HG02943 (cell line): Measurements from ENCODE around the gene PCNP.
"Not testable (repeated sequence)": the region's sequence is repeated elsewhere in the genome, so short reads cannot be mapped to it uniquely, and the experiment has no call there.

ENCODE experiments used
- ATAC-seq: cut with Tn5 transposase; IDR thresholded peaks from one replicate; pipeline ENCODE4 v1.9.1; 2021; ENCODE audit warnings: mild to moderate bottlenecking, low read depth, moderate library complexity; ENCODE audit not compliant: unreplicated experiment

PCNP gene

GRCh38 chr3:101631098-101631796 lies 57.3 kb downstream of the PCNP start:
- no peak for ATAC-seq

- not testable (repeated sequence) for ATAC-seq
Measured at GRCh38 chr3:101631959-101632358, 58.0 kb downstream of the PCNP start.

GRCh38 chr3:101632586-101632985 lies 58.6 kb downstream of the PCNP start:
- ATAC-seq: no peak

- ATAC-seq: no peak
Measured at GRCh38 chr3:101633186-101633585, 59.2 kb downstream of the PCNP start.

- no peak for ATAC-seq
Measured at GRCh38 chr3:101634591-101635196, 60.7 kb downstream of the PCNP start.

- ATAC-seq: no peak
Measured at GRCh38 chr3:101635345-101635744, 61.4 kb downstream of the PCNP start.

GRCh38 chr3:101635954-101636798 lies 62.2 kb downstream of the PCNP start:
- peak; percentile 93 for ATAC-seq

GRCh38 chr3:101637451-101637850 lies 63.5 kb downstream of the PCNP start:
- no peak for ATAC-seq

GRCh38 chr3:101638261-101638745 lies 64.3 kb downstream of the PCNP start:
- no peak for ATAC-seq

- ATAC-seq: no peak
Measured at GRCh38 chr3:101639280-101639963, 65.4 kb downstream of the PCNP start.

GRCh38 chr3:101640256-101640655 lies 66.3 kb downstream of the PCNP start:
- no peak for ATAC-seq

GRCh38 chr3:101641397-101642115 lies 67.6 kb downstream of the PCNP start:
- ATAC-seq: not testable (repeated sequence)

- ATAC-seq: no peak
Measured at GRCh38 chr3:101642441-101642840, 68.5 kb downstream of the PCNP start.

- no peak for ATAC-seq
Measured at GRCh38 chr3:101643009-101643844, 69.2 kb downstream of the PCNP start.
